Heart left ventricle (tissue), 13 donors: ENCODE results near the gene PRKN.

Experiments used
- POLR2A ChIP-seq, 2 donors: fragments of 450-650 bp; IDR thresholded peaks; one replicate each; pipeline ENCODE4 v1.6.1; 2017; ENCODE audit warnings: antibody characterized with exemption in 2 of 2, mild to moderate bottlenecking in 2 of 2, moderate library complexity in 2 of 2
- TF ChIP-seq, protein P1 (sequence below), 12 donors: fragments of 200-600 bp; sonication (generic) in 4 of 12; IDR thresholded peaks; one replicate each; pipeline versions ENCODE4 v1.5.0 to v1.8.0; 2018 to 2022; ENCODE audit warnings: antibody characterized with exemption in 12 of 12, mild to moderate bottlenecking in 5 of 12
- donor health status: ischemic (EF 13 %, LVEDD 7.1; RV severe dilation, severe dysfunction).
- donor health status: DM: no; HTN: yes; CAD: no.
- donor health status: DM: no; HTN: no; CAD: no.
- donor health status: ischemic (EF 25% LVEDD 6.9; RV normal size, moderate dysfunction).
- donor health status: ischemic (EF 25% LVEDD 5.7; RV mildly dilated, moderate dysfunction).
- donor health status: ischemic (EF 35%, LVEDD 5.7; RV mildly dilated, moderate dysfunction).
- donor health status: nonischemic (EF 11% LVEDD 7.7; RV severe dilation, severe dysfunction).
- donor health status: DM: yes; HTN: yes; CAD: no.
- donor health status: PGD.
- donor health status: ischemic (EF 29% LVEDD 5.4; RV normal size, mild dysfunction).
- donor health status: nonischemic (EF 23%, LVEDD 6.1; RV moderate dilation, normal function).

DNA sequence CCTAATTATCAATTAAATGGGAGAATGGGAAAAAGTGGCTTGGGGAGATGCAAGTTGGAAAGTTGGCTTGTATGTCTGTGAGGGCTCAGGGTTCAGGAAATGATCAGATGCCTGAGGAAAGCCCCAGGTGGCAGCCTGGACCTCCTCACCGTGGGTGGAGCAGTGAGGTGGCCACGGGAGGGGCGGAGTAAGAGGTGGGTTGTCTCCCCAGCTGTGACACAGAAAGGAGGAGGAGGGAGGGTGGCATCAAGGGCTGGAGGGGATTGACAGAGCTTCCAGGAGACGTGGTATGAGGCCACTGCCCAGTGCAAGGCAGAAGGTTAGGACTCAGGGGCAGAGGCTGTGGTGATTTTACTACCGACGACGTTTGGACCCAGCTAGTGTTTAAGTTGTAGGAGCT lies 672.2 kb downstream of the PRKN start:
- TF ChIP-seq, protein P1, sequence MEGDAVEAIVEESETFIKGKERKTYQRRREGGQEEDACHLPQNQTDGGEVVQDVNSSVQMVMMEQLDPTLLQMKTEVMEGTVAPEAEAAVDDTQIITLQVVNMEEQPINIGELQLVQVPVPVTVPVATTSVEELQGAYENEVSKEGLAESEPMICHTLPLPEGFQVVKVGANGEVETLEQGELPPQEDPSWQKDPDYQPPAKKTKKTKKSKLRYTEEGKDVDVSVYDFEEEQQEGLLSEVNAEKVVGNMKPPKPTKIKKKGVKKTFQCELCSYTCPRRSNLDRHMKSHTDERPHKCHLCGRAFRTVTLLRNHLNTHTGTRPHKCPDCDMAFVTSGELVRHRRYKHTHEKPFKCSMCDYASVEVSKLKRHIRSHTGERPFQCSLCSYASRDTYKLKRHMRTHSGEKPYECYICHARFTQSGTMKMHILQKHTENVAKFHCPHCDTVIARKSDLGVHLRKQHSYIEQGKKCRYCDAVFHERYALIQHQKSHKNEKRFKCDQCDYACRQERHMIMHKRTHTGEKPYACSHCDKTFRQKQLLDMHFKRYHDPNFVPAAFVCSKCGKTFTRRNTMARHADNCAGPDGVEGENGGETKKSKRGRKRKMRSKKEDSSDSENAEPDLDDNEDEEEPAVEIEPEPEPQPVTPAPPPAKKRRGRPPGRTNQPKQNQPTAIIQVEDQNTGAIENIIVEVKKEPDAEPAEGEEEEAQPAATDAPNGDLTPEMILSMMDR (IDR thresholded peaks at IDR 0.05), result no peak
- TF ChIP-seq POLR2A (IDR thresholded peaks at IDR 0.05), result no peak
